HepG2 (cell line): Measurements from ENCODE around the gene CBX7. TPM values are rescaled to one million over a fixed set of nuclear protein-coding genes. Genes with fewer than 3 reads are reported as not detected.
A peak's percentile ranks its signal among the peaks of the same experiment; 100 is the strongest.

Experiments used
- ATAC-seq: fragments of 200-7000 bp; cut with Tn5 transposase; 3 replicates; pipeline ENCODE4 v1.9.1; 2020; ENCODE audit warnings: mild to moderate bottlenecking, moderate library complexity
- BruUV-seq: library from RNA; stranded (reverse); fragments of 400-500 nt; replicated peaks from 2 replicates; lab custom pipeline; 2021; lab: Mats Ljungman, UMichigan
- CTCF ChIA-PET: fragments of 300-600 bp; formaldehyde crosslinking; extraction: SDS; loops from one replicate; lab custom pipeline; 2021; ENCODE audit warnings: low total read pairs, inconsistent platforms, low intra/inter-chr PET ratio; lab: Yijun Ruan, JAX
- POLR2A ChIA-PET: fragments of 350-600 bp; sonication (Branson Sonifier 250); formaldehyde crosslinking; loops from one replicate; lab custom pipeline; 2020; ENCODE audit warnings: antibody characterized with exemption, inconsistent platforms; lab: Yijun Ruan, JAX
- DNase-seq: peaks from one replicate; pipeline ENCODE4 v3.0.0-alpha.2; 2015; ENCODE audit warnings: low spot score
- FAIRE-seq: peaks from 3 replicates; lab custom pipeline; 2011; peaks lifted over from hg19 to GRCh38; lab: Jason Lieb, UNC
- H2AFZ ChIP-seq: one replicate; pipeline ENCODE4 v1.6.1; 2011; ENCODE audit warnings: low read length, inconsistent platforms
- H3K27ac ChIP-seq: fragments of 300-600 bp; 3 replicates; pipeline ENCODE4 v1.8.0; 2011; ENCODE audit warnings: mixed run types, mild to moderate bottlenecking, mixed read lengths, low read length, inconsistent platforms; ENCODE audit not compliant: insufficient read depth; ENCODE audit errors: extremely low read length
- H3K27me3 ChIP-seq, 2 experiments: fragments of 200-600 bp in 1 of 2; 2 replicates in 1 of 2; 3 replicates in 1 of 2; pipeline versions ENCODE4 v1.6.0 to v1.8.0; 2011; ENCODE audit warnings: low read length in 2 of 2, mild to moderate bottlenecking in 2 of 2, moderate library complexity in 2 of 2, inconsistent platforms in 1 of 2; ENCODE audit not compliant: insufficient read depth in 2 of 2, control insufficient read depth in 1 of 2
- H3K36me3 ChIP-seq, 2 experiments: fragments of 200-600 bp in 1 of 2; replicated peaks in 1 of 2; 2 replicates in 1 of 2; 3 replicates in 1 of 2; pipeline versions ENCODE4 v1.5.1 to v1.8.0; 2011; ENCODE audit warnings: low read length in 2 of 2, inconsistent platforms in 1 of 2; ENCODE audit not compliant: insufficient read depth in 2 of 2, control insufficient read depth in 1 of 2
- H3K4me1 ChIP-seq: 2 replicates; pipeline ENCODE4 v1.5.1; 2012; ENCODE audit warnings: low read length, inconsistent platforms; ENCODE audit not compliant: insufficient read depth
- H3K4me2 ChIP-seq: 2 replicates; pipeline ENCODE4 v1.6.0; 2011; ENCODE audit warnings: low read depth, low read length, inconsistent platforms
- H3K4me3 ChIP-seq, 3 experiments: fragments of 200-600 bp in 1 of 3; sonication (generic), shearing (Covaris generic) in 1 of 3; replicated peaks in 1 of 3; 2 replicates each; pipeline ENCODE4 v1.5.1; 2011 to 2016; ENCODE audit warnings: low read length in 3 of 3, inconsistent platforms in 2 of 3, low read depth in 2 of 3, mild to moderate bottlenecking in 2 of 3, control low read depth in 1 of 3, mixed read lengths in 1 of 3; ENCODE audit not compliant: insufficient read depth in 1 of 3
- H3K79me2 ChIP-seq: one replicate; pipeline ENCODE4 v1.6.1; 2011; ENCODE audit warnings: low read length, inconsistent platforms; ENCODE audit not compliant: insufficient read depth
- H3K9ac ChIP-seq: 2 replicates; pipeline ENCODE4 v1.6.0; 2011; ENCODE audit warnings: mild to moderate bottlenecking, low read depth, low read length, inconsistent platforms; ENCODE audit not compliant: insufficient read depth
- H3K9me3 ChIP-seq: 2 replicates; pipeline ENCODE4 v1.5.1; 2012; ENCODE audit warnings: mild to moderate bottlenecking, low read length
- H4K20me1 ChIP-seq: 2 replicates; pipeline ENCODE4 v1.6.0; 2011; ENCODE audit warnings: inconsistent platforms, mild to moderate bottlenecking, low read length, moderate library complexity; ENCODE audit not compliant: insufficient read depth
- BHLHE40 ChIP-seq: IDR thresholded peaks from 2 replicates; pipeline ENCODE4 v1.6.1; 2011; ENCODE audit warnings: low read length, improper control_type of control experiment
- CCDC6 ChIP-seq: sonication (generic); formaldehyde crosslinking; IDR thresholded peaks from 2 replicates; pipeline ENCODE4 v1.8.1; 2022; ENCODE audit warnings: mild to moderate bottlenecking, missing genetic modification reagents, moderate library complexity
- EED ChIP-seq: sonication (generic); formaldehyde crosslinking; IDR thresholded peaks from 2 replicates; pipeline ENCODE4 v1.5.0; 2020; ENCODE audit warnings: mild to moderate bottlenecking, missing genetic modification reagents
- GATAD2A ChIP-seq: IDR thresholded peaks from 2 replicates; pipeline ENCODE4 v1.6.1; 2016
- PATZ1 ChIP-seq: sonication (generic); formaldehyde crosslinking; IDR thresholded peaks from 2 replicates; pipeline ENCODE4 v1.4.0; 2020; ENCODE audit warnings: missing genetic modification reagents
- RBM39 ChIP-seq: fragments of 200-400 bp; formaldehyde crosslinking; IDR thresholded peaks from one replicate; pipeline ENCODE4 v1.6.1; 2018; ENCODE audit warnings: antibody characterized with exemption, mild to moderate bottlenecking, low read depth, low read length; ENCODE audit not compliant: poor library complexity, severe bottlenecking
- SRF ChIP-seq: IDR thresholded peaks from 2 replicates; pipeline ENCODE4 v1.6.1; 2011; ENCODE audit warnings: mild to moderate bottlenecking, low read depth, low read length, moderate library complexity
- TEAD3 ChIP-seq: optimal IDR thresholded peaks from 2 replicates; pipeline ENCODE3; 2016; ENCODE audit warnings: borderline replicate concordance
- THAP11 ChIP-seq: IDR thresholded peaks from 2 replicates; pipeline ENCODE4 v1.6.1; 2016; ENCODE audit warnings: missing biosample characterization, missing genetic modification reagents
- UBTF ChIP-seq: sonication (generic); formaldehyde crosslinking; IDR thresholded peaks from 2 replicates; pipeline ENCODE4 v1.4.0; 2020; ENCODE audit warnings: mild to moderate bottlenecking, missing genetic modification reagents
- USF2 ChIP-seq, 2 experiments: sonication (generic) in 1 of 2; formaldehyde crosslinking in 1 of 2; IDR thresholded peaks; 2 replicates each; pipeline versions ENCODE4 v1.5.1 to v1.6.1; 2011 to 2020; ENCODE audit warnings: borderline replicate concordance in 1 of 2, low read depth in 1 of 2, low read length in 1 of 2, mild to moderate bottlenecking in 1 of 2, missing genetic modification reagents in 1 of 2, moderate library complexity in 1 of 2
- ZBTB26 ChIP-seq: IDR thresholded peaks from 2 replicates; pipeline ENCODE4 v1.6.1; 2016; ENCODE audit warnings: missing compliant biosample characterization, missing genetic modification reagents, borderline replicate concordance
- ZNF432 ChIP-seq: sonication (generic); formaldehyde crosslinking; IDR thresholded peaks from 2 replicates; pipeline ENCODE4 v1.5.0; 2020; ENCODE audit warnings: missing genetic modification reagents, mild to moderate bottlenecking, borderline replicate concordance
- WGBS: methylation state at CpG from one replicate; pipeline ENCODE4 v1.1.6; 2017; ENCODE audit warnings: low lambda C conversion rate; 5-methylcytosine and 5-hydroxymethylcytosine counted together
- in situ Hi-C: cut with HindIII; loops from 2 replicates; pipeline ENCODE4 v1.10.0; 2017; ENCODE audit warnings: low pct_unique_long_range_greater_than_20kb; ENCODE audit not compliant: extremely low pct_ligation_motif_present
- intact Hi-C: fragments of 100-400 bp; cut with micrococcal nuclease; formaldehyde crosslinking; loops from one replicate; pipeline ENCODE4 v1.10.0; 2022; ENCODE audit not compliant: unreplicated experiment
- polyA plus RNA-seq, 8 experiments: library from polyadenylated mRNA; depleted of rRNA in 3 of 8; stranded (reverse) in 7 of 8; unstranded in 1 of 8; fragments of >200 nt; fragmentation: Illumina TruSeq in 4 of 8; extraction: Trizol in 4 of 8; gene quantifications; 2 replicates each; pipeline versions ENCODE4 v1.2.1 to v1.2.3, GENCODE V29; 2011 to 2016; ENCODE audit warnings: low read depth in 4 of 8, missing spikeins in 1 of 8, mixed read lengths in 1 of 8; ENCODE audit not compliant: insufficient read depth in 1 of 8
- total RNA-seq, 5 experiments: library from RNA; depleted of rRNA; stranded (reverse); fragments of >200 nt; fragmentation: Illumina TruSeq; extraction: Trizol; gene quantifications; 2 replicates each; pipeline ENCODE4 v1.2.3, GENCODE V29; 2016; ENCODE audit warnings: low read depth in 1 of 5

CBX7 gene
- total and polyA plus RNA-seq, 2 of the 13 experiments (the other 11 are each of a cell fraction or from before 2014, with no cell fraction given) = 0.35 to 4.9 TPM

GRCh38 chr22:39139933-39140332, 12.5 kb downstream of the CBX7 start:
- WGBS = 31% methylated on average over 7 of the region's 7 CpGs
- DNase-seq = peak; percentile 64
- Histone ChIP-seq H3K27me3 (peaks cover 1 to 16% of the 10 kb centered on the region in 2 experiments; a peak in 3 of 5 replicates), H2AFZ (no peak overlapping the region), H3K4me2 (no peak overlapping the region), H3K27ac (no peak overlapping the region), H4K20me1 (no peaks in the 10 kb centered on the region), H3K4me3 (no peak overlapping the region), H3K4me1 (peaks cover 35% of the 10 kb centered on the region), H3K79me2 (no peaks in the 10 kb centered on the region), H3K36me3 (no peaks in the 10 kb centered on the region), H3K9me3 (no peaks in the 10 kb centered on the region), H3K9ac (no peak overlapping the region)
- no peak for ATAC-seq
- no TSS peak for BruUV-seq
- in situ Hi-C loops (no loop called here), intact Hi-C loops (no loop called here)
- ChIA-PET POLR2A (interaction anchor here (1.1 kb wide), 1 partner anchor 179 kb away, joined by 5 read pairs; the partner anchor contains the start of gene RPL3), CTCF (no interaction called here)
- peak; percentile 46 for FAIRE-seq
- no peak for TF ChIP-seq UBTF (CRISPR knock-in tag)
- TF ChIP-seq RBM39 = no peak
- peak; percentile 64 for TF ChIP-seq BHLHE40
- TF ChIP-seq TEAD3 (CRISPR knock-in tag) = peak; percentile 67
- TF ChIP-seq EED (CRISPR knock-in tag) = no peak
- no peak for TF ChIP-seq CCDC6 (CRISPR knock-in tag)
- no peak for TF ChIP-seq SRF
- TF ChIP-seq ZBTB26 = no peak
- TF ChIP-seq ZNF432 = no peak
- TF ChIP-seq PATZ1 (CRISPR knock-in tag) = no peak
- no peak for TF ChIP-seq THAP11 (CRISPR knock-in tag)
- peak; percentile 32; the same call in 1 of the 2 replicates for TF ChIP-seq GATAD2A (CRISPR knock-in tag)
- peak; percentile 55 for TF ChIP-seq USF2 (IDR thresholded peaks at IDR 0.05; ENCODE audit: low read depth, low read length)
- peak; percentile 75; the same call in 1 of the 2 replicates for TF ChIP-seq USF2 (CRISPR knock-in tag; IDR thresholded peaks at IDR 0.05; ENCODE audit: borderline replicate concordance)
